HG02884 (cell line): ENCODE results near the gene TMEM88.

ENCODE experiments used
- ATAC-seq: cut with Tn5 transposase; IDR thresholded peaks from one replicate; pipeline ENCODE4 v1.9.1; 2021; ENCODE audit warnings: mild to moderate bottlenecking, moderate library complexity; ENCODE audit not compliant: unreplicated experiment

Gene TMEM88

DNA sequence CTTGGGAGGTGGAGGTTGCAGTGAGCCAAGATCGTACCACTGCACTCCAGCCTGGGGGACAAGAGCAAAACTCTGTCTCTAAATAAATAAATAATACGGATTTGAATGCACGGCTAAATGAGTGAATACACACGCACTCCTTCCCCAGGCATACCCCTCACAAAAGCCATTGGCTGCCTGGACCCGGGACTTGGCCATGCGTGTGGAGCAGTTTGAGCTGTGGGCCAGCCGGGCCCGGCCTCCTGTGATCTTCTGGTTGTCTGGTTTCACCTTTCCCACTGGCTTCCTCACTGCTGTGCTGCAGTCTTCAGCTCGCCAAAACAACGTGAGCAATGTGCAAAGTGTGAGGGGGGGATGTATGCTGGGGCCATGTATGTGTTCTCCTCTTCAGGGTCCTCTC lies 22.4 kb upstream of the TMEM88 start:
- ATAC-seq: no peak

DNA sequence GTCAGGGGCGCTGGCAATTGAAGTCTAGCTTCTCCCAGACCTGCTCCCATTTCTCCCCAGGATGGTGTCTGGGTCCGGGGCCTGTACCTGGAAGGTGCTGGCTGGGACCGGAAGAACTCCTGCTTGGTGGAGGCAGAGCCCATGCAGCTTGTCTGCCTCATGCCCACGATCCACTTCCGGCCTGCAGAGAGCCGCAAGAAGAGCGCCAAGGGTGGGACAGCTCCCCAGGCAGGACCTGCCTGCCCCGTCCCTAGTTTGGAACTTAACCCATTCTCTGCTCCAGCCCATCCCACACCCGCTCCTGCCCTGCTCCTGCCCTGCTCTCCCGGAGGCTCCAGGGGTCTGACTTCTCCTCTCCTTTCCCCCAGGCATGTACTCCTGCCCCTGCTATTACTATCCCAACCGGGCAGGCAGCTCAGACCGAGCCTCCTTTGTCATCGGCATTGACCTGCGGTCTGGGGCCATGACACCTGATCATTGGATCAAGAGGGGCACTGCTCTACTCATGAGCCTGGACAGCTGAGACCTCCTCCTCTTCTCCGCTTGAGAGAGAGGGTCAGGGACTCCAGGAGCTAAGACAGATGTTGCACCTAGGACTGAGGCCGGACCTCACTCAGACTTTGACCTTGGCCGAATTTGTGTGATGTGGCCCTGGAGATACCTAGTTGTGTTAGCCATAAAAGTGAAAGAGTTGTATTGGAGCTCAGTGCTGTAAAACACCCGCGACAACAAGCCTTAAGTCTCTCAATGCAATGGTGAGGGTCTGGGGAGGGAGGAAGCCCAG lies 21.7 kb upstream of the TMEM88 start:
- no peak for ATAC-seq

DNA sequence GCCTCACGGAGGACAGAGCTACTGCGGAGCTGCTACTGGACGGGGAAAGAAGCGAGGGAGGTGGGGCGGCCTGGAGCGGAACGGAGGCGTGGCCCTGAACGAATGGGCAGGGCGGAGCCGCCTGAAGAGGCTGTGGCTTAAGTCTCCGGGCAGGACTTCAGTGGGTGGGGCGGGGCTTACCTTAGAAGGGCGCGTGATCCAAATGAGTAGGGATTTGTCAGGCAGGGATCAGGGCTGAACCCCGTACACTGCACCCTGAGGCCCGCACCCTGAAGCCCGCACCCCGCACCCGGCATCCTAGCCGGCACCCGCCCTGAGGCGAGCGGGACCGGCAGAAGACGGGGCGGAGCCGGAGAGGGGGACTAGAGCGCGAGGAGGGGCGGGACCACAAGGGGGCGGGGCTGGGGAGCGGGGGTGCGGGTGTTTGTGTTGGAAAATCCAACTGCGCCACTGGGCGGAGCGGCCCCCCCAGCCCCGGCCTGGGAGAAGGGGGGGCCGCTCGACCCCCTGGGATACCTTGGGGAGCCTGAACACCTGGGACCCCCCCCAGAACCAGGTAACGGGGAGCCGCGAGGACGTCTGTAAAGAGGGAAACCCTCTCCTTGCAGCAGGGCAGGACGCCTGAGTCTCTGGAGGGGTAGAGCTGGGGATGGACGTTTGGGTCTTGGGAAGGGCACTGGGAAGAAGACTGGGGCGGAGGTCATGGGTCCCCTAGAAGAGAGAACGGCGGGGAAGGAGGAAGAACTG lies 20.9 kb upstream of the TMEM88 start, which contains the start of gene KDM6B:
TSS of gene KDM6B (plus strand) at position 423 of the 747 bp plus-strand sequence. CDS start 11,338 bp downstream, outside the sequence.
- ATAC-seq: no peak

GRCh38 chr17:7834542-7834956 lies 20.3 kb upstream of the TMEM88 start:
- no peak for ATAC-seq

DNA sequence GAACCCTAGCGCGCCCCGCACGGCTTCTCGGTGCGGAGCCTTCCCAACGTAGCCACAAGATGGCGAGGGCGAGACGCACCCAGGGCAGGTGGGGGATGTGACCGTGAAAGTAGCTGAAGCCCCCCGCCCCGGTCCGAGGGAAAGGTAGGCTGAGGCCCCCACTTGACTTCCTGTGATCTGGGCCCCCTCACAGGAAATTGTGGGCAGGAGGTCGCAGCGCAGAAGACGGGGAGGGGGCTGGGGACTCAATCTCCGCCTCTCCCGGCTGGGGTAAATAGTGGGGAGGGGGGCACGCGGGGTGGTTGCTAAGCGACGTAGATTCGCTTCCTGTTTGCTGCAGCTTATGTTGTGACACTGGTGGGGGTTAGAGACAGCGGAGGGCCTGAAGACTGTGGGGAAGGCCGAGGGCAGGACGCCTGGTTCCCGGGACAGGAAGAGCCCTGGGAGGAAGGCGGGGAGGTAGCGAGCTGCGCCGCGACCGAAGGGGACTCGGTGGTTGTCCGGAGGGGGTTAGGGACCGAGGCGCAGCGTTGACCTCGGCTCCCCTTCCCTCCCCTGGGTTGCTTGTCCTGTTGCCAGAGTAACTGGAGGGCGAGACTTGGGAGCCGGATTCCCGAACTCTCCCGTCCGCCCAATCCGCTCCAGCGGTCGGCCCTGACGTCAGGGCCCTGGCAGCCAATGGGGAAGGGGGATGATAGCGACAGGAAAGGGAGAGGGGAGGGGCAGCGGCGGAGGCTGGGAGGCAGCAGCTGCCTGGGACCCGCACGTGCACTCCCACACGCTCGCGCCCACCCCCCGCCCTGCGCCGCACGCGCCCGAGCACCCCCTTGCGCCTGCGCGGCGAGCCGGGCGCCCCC lies 19.7 kb upstream of the TMEM88 start:
- peak; percentile 43 for ATAC-seq

DNA sequence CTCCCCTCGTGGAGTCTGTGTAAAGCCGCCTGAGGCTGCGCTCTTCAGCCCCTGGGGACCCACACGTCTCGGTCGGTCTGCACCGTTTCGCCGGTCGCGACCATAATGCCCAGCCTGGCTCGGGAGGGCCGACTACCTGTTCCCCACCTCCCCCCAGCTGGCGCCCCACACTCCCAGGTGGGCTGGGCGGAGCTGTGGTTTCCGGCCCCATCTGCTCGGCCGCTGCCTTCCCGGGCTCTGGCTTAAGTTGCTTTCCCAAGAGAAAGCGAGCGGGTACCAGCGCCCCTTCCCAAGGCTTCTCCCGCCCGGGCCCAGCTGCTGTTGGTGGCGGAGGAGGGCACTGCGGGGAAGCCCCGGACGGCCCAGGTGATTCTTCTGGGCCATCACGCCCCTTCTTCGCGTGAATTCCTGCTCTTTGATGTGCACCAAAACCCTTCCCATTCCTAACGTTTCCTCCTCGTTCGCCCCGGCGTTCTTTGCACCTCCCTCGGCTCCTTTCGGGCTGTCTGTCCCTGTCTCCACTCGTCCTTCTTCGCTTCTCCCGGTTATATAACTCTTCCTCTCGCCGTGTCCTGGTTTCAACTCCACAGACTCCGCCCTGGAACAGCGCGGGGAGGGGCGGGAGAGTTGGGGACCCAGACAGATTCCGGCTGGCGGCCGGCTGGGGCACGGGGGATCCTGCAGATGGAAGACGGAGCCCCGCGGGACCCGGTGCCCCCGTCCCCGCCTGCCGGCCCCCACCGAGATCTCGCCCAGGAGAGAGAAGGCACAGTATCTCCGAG lies 18.9 kb upstream of the TMEM88 start:
- peak; percentile 31 for ATAC-seq

GRCh38 chr17:7836596-7837407 lies 18.1 kb upstream of the TMEM88 start:
- no peak for ATAC-seq

- ATAC-seq: no peak
These were observed 17.3 kb upstream of the TMEM88 start for GRCh38 chr17:7837408-7838088.

DNA sequence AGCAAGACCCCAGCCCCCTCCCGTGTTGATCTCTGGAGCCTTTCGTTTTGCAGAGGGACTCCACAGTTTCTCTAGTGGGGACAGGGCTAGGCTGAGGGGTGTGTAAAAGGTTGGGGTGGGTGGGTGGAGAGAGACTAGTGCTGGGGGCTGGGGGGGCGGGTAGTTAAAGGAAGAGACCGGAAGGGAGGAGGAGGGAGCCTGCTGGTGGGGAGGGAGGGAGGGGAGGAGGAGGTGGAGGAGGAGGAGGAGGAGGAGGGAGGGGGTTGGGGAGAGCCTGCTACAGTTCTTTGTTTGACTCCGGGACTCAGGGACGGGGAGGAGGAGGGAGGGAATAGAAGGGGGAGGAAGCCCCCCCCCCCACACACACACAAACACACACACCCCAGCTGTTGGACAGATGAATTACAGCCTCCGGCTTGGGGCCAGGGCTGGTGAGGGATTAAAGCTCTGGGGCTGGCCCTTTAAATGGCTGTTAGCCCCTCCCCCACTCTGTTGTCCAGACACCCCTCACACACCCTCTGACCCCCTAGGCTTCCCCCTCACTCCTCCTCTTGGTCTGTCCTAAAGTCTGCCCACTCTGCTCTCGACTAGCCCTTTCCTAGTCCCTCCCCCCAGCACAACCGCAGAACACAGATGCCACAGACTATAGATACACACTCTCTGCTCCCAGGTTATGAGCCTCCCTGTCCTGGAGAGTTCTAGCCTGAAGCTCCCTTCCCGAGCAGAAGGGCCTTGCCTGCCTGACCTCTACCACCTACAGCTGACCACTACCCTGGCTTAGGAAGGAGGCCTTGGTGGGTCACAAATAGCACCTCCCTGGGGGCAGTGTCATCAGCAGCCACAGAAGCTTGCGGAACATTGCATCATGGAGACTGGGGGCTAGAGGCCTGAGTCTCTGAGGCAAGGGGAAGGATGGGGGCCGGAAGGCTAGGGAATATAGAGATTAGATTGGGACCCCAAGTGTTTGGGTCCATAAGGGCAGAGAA lies 16.5 kb upstream of the TMEM88 start:
- ATAC-seq: no peak

GRCh38 chr17:7839190-7839875 lies 15.5 kb upstream of the TMEM88 start:
- ATAC-seq: no peak

GRCh38 chr17:7839876-7840261 lies 15.0 kb upstream of the TMEM88 start:
- ATAC-seq: no peak

- ATAC-seq: no peak
These were observed 14.4 kb upstream of the TMEM88 start for GRCh38 chr17:7840441-7840840.

DNA sequence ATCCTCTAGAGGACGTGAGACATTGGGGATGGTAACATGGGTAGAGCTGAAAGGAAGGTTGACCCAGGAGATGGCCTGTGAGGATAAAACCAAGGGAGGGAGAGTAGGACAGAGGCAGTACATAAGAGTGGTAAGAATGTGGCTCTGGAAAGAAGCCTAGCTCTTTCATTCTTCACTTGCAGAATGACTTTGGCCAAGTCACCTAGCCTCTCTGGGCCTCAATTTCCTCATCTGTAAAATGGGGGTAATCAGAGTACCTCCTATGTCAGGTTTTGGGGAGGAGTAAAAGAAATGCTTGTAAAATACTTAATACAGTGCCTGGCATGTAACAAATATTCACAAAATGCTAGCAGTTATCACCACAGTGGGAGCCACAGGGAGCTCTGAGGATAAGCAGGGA lies 14.0 kb upstream of the TMEM88 start:
- no peak for ATAC-seq

- ATAC-seq: no peak
These were observed 13.4 kb upstream of the TMEM88 start for GRCh38 chr17:7841396-7841914.

GRCh38 chr17:7841915-7842379 lies 12.9 kb upstream of the TMEM88 start:
- ATAC-seq: no peak

DNA sequence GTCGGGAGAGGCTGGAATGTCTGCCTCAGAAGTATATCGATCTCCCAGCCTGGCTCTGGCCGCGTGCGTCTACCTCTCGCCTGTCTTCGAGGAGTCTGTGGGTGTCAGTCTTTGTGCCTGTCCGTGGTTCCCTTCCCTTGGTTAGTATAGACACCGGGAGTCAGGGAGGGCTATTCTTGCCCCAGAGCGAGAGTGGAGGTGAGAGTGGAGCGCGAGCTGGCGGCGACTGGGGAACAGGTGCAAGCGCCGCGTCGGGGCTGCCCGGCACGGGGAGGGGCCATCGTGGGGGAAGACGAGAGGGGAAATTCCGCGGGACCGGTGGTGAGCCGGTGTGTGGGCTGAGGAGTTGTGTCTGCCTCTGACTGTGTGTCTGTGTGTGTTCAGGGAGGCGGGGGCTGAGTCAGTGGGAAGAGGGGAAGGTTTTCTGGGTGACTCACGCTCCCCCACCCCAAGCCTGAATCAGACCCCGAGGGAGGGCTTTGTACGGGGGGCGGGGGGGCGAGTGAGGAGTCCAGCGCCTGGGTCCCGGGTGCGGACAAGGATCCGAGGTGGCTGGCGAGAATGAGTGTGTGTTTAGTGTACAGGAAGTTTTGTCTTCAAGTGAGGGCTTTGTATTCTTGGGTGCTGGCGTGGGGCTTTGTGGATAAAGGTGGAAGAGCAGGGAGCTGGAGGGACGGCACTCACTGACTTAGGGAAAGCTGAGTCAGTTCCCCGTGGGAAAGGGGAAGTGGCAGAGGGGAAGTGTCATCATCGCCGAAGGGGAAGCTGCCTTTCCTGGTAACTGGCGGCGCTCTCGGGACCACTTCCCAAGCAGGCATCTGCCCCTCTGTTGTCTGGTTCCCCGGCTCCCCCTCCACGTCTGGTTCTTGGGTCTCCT lies 12.2 kb upstream of the TMEM88 start:
- no peak for ATAC-seq
